GM19043 (cell line): ENCODE results near the gene CCDC154.

Experiments used
- ATAC-seq: cut with Tn5 transposase; IDR thresholded peaks from one replicate; pipeline ENCODE4 v1.9.1; 2021; ENCODE audit warnings: low read depth; ENCODE audit not compliant: unreplicated experiment

The CCDC154 gene

GRCh38 chr16:1425616-1426370 is 18.6 kb downstream of the CCDC154 start:
- ATAC-seq = no peak

DNA sequence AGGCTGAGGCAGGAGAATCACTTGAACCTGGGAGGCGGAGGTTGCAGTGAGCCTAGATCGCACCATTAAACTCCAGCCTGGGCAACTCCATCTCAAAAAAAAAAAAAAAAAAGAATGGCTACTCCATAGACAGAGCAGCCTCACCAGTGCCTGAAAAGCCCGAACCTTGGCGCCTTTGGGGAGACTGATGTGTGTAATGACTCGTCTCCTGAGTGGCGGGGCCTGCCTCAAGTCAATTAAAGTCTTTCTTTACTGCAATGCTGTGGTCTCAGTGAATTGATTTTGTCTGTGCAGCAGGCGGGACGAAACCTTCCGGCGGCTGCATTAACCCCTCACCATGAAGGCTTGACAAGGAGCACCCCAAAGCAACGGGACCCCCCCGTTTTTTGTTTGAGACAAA is 20.3 kb downstream of the CCDC154 start:
- ATAC-seq = no peak

- no peak for ATAC-seq
Measured at GRCh38 chr16:1422076-1422475, 22.3 kb downstream of the CCDC154 start.

DNA sequence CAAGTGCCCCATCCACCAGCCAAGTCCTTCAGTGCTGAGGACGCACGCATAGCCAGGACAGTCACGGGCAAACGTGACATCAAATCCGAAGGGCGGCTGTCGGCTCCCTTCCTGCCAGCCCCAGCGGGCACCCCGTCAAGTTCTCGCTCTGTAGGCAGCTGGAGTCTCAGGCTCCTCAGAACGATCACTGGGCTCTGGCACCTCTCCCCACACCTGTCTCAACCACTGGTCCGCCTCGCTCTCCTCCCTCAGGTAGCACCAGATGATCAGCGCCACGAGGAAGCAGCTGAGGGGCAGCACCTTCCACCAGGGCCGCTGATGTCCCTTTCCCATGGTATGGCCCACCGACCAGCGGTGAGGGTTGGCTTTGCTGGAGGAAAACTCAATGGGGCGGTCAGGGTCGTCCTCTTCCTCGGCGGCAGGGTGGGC is 24.2 kb downstream of the CCDC154 start:
- ATAC-seq = no peak

DNA sequence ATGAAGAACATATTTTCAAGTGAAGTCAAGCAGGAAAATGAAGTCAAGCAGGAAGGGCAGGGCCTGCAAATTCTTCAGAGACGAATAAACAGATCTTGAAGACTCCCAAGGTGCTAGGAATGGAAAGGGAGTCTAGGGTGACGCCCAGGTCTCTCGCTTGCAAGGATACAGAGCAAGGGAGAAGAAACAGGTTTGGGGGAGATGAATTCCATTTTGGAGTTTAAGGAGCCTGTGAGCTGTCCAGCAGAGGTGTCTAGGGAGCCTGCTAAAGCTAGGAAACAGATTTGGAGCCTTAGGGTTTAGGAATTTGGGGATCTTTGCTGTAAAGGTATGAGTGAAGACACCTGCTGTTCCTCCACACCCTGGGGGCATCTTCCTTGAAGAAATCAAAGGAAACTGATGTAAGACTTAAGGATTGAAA is 27.8 kb downstream of the CCDC154 start:
- no peak for ATAC-seq

- ATAC-seq = no peak
Measured at GRCh38 chr16:1414532-1415260, 29.7 kb downstream of the CCDC154 start, which contains the start of gene UNKL. TSS of gene UNKL (minus strand) at chr16:1414704. CDS start at chr16:1414691, 13 bp downstream.

GRCh38 chr16:1413684-1414531 is 30.4 kb downstream of the CCDC154 start:
- ATAC-seq = no peak

DNA sequence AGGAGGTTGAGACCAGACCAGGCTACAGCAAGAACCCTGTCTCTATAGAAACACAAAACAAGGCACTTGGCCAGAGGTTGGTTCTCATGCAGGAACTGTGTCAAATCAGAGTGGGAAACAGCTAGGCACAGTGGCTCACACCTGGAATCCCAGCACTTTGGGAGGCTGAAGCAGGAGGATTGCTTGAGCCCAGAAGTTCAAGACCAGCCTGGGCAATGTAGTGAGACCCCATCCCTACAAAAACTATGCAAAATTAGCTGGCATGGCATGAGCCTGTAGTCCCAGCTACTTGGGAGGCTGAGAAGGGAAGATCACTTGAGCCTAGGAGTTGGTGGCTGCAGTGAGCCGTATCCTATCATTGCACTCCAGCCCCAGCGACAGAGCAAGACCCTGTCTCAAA is 31.5 kb downstream of the CCDC154 start:
- ATAC-seq = no peak

DNA sequence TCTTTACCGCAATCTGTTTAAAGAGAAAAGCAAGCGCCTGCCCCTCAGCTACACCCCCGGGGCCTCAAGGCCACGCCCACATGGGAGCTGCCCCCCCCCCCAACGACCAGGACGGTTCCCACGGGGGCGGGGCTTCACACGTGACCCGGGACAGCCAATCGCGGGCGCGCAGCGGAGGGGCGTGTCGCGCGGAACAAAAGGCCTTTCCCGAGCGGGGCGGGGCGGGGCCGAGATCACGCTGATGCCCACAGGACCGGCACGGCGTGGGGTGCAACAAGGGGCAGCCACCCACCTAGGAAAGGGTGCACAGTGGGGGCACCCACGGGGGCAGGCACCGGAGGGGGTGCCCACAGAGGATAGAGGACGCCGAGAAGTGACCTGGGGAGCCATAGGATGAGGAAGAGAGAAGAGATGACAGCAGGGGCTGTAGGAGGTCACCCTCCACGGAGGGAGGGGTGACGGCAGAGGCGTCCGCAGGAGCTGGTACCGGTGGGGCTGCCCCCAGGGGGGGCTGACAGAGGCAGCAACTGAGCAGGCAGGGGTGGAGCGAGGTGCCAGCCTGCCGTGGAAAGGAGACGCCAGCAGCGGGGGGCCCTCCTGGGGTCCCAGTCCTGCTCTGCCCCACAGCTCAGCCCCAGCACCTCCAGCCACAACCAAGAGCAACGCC is 36.1 kb downstream of the CCDC154 start:
- peak; percentile 75 for ATAC-seq

DNA sequence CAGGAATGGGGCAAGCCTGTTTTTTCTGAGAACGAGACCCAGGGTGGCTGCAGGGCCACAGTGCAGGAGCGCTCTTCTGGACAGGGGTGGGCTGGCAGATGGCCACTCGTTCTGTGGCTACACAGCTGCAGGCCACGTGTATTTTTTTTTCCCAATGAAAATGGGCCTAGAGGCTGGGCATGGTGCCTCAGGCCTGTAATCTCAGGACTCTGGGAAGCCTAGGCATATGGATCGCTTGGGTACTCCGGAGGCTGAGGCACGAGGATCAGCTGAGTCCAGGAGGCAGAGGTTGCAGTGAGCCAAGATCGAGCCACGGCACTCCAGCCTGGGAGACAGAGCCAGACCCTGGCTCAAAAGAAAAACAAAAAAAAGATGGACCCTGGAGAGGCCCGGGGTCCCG is 36.6 kb downstream of the CCDC154 start:
- ATAC-seq = no peak

GRCh38 chr16:1403733-1404132 is 40.6 kb downstream of the CCDC154 start:
- no peak for ATAC-seq

GRCh38 chr16:1403036-1403435 is 41.3 kb downstream of the CCDC154 start:
- no peak for ATAC-seq

DNA sequence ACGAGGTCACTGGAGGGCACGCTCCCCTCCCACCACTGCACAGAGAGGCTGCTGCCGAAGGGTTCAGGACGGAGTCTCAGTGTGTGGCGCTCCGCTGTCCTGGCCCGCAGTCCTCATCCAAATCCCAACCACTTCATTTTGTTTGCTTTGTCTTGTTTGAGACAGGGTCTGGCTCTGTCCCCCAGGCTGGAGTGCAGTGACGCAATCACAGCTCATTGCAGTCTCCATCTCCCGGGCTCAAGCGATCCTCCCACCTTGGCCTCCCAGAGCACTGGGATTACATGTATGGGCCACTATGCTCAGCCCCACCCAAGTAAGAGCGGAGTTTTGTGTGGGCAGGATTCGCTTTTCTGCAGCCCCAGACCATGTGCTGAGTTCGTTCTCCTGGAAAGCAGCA is 42.6 kb downstream of the CCDC154 start:
- no peak for ATAC-seq

GRCh38 chr16:1401061-1401757 is 43.1 kb downstream of the CCDC154 start:
- ATAC-seq = no peak

DNA sequence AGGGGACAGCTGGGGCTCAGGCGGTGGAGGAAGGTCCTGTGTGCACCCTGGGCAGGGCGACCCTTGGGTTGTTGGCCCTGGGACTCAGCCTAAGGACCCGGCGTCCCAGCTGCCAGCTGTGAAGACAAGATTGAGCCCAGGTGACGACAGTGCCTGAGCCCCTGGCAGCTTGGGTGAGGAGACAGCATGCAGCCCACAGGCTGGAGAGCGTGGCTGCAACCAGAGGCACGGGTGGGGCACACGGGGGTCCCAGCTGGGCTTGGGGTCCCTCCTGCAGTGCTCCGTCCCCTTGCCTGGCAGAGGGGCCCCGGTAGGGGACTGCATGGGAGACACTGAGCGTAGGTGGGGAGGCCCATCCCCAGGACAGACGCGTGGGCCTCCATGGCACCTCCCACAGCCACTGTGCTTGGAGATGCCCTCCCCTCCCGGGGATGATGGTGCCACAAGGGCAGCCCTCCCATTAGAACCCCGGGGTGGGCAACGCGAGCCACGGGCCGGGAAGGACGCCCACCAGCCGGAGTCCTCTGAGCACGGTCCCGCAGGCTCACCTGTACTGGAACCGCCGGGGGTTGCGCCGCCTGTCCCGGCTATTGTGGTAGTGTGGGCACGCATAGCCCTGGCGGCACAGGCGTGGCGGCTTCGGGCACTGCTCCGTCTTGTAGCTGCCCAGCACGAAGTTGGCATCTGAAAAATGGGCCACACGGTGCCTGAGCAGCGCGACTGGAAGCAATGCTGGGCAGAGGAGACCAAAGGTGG is 45.4 kb downstream of the CCDC154 start:
- ATAC-seq = no peak

- ATAC-seq = no peak
Measured at GRCh38 chr16:1398351-1398750, 46.0 kb downstream of the CCDC154 start.

- ATAC-seq = no peak
Measured at GRCh38 chr16:1397779-1398178, 46.6 kb downstream of the CCDC154 start.

DNA sequence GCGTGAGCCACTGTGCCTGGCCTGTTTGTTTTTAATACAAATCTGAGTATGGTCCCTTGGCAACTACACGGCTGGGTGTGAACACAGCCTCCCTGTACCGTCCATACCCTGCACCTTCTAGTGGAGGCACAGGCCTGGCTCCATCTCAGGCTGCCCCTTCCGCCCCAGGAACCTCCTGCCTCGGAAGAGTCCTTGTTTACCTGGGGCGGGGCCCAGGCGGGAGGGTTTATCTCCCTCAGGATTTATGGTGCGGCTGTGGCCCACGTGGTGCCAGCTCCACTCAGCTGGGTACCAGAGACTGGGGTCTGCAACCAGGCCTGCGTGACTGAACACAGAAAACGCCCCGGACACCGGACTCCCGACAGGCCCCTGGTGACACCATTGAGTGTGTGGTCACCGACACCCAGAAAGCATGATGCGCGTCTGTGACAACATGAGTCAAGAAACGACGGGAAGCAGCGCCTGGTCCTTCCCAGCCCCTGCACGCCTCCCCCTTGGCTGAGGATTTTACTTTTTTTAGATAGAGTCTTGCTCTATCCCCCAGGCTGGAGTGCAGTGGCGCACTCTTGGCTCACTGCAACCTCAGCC is 48.8 kb downstream of the CCDC154 start:
- no peak for ATAC-seq
